Fibroblast of skin of left biceps (primary cell): ENCODE data around the gene KCND2.
A peak's percentile ranks its signal among the peaks of the same experiment; 100 is the strongest.
"Not testable (repeated sequence)": the region's sequence is repeated elsewhere in the genome, so short reads cannot be mapped to it uniquely, and the experiment has no call there.

Experiments used
- DNase-seq, 2 experiments: peaks; one replicate each; pipeline ENCODE4 v3.0.0-alpha.2; 2013; ENCODE audit warnings: low read depth in 2 of 2

Gene KCND2

DNA sequence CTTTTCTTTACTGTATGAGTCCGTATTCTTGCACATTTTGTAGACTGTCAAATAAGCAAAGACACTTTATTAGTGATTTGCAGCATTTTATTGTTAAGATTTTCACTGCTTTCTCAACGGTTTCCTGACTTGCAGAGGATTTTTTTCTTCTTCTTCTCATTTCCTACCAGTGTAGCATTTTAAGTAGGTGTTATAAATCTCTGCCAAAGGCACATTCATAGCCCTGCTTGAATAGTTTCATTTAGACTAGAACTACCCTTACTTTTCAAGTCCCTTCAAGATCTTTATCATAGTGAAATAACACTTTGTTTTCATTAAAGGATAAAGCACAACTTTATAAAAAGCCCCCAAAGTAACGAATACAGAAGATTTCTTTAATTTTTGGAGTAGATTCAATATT is 313.6 kb downstream of the KCND2 start:
- DNase-seq = no peak

DNA sequence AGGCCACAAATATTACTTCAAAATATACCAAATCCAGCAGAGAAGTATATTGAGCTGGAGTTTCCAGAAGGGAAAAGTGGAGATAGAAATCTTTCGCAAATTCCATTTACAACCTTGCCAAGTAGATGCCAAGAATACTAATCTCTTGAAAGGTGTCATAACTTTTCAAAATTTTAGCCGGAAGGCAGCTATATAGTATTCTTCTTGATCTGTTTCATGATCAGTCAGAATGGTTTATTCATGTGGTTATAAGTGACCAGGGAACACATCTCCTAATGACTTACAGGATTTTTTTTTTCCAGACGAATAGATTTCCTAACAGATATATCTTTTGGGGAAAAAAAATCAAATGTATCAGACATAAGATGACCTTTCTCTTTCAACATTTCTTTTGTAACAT is 314.3 kb downstream of the KCND2 start:
- DNase-seq = no peak

DNA sequence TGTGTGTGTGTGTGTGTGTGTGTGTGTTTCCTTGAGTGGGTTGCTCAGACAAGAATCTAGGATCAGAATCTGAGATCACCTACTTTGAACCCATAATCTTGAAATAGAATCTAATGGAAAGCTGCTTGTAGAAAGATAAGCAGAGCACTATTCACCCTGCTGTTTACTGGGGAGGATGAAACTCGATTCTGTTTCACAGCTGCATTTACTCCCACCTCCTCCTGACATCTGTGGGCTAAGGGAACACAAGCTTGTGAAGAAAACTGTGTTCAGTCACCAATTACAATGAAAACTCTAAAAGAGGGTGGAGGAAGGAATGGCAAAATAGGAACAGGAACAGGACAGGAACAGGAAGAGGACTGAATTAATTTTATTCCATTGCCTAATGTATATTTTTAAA is 315.4 kb downstream of the KCND2 start:
- no peak for DNase-seq

DNA sequence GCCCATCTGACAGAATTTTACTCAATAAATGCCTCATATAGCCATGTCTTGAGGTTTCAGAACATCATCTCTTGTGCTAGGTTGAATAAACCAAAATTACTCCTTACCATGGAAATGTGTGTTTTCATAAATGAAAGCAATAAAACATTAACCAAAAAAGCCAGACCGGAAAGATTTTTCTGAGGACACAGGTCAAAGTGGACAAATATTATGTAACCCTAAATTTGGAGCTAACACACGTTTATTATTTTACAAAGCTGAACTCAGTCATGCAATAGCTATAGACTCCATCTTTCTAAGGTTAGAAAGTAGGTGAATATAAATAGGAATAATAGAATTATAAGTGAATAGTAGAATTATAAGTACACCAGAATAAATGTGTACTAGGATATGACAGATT is 315.9 kb downstream of the KCND2 start:
- DNase-seq = no peak

DNA sequence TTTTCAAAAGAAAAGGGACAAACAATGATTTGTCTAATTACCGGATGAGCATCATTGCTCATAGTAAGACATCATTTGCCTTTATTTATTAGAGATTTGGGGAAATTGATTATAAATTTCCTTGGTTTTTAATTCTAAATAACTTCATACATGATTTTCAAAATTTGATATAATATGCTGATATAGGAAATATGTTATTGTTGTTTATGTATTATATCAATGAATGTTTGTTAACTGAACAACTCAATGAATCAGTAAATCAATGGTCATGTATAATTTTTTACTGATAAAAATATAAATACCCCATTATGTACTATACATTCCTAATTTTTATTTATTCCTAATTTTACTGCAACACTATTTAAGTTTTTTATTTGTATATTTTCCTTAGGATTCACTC is 327.6 kb downstream of the KCND2 start:
- DNase-seq = no peak

DNA sequence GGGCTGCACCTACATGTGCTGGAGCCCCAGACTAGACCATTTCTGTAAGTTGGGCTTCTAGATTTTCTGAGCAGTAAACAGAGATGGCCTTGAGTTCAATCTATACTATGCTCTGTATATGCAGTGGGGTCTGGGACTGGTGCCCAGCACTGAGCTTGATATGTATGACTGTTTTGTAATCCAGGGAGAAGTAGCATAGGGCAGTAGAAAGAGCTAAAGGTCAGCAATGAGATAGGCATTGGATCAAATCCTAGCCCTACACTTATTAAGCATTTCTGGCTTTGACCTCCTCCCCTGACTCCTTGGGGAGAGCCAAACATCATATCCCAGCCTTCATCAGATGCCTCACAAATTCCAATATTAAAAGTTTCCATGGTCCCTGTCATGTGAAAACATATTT is 330.4 kb downstream of the KCND2 start:
- no peak for DNase-seq

DNA sequence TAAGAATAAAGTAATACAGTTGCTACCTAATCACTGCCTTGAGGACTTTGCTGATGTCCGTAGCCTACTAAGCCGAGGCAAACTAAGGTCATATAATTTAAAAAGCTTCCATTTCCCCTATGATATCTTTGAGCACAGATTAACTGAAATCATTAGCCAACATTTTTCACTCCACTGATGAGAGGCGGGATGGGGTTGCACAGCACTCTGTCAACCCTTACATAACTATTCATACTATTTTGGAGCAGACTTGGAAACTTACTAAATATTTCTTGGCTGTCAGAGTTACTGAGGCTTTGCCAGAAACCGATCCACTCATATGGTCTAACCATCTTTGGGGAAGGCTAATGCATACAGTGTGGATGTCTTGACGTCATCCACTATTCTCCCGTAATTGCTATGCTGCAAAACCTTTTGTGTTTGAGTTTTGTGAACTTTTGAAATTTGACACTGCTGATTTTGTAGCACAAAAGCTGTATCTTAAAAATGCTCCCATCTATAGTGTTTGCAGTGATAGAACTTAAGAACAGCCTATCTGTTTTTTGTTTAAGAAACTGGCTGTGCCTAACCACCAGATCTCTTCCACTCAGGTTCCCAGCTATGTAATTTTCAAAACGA is 336.3 kb downstream of the KCND2 start:
- peak; percentile 29 to 33 for DNase-seq

DNA sequence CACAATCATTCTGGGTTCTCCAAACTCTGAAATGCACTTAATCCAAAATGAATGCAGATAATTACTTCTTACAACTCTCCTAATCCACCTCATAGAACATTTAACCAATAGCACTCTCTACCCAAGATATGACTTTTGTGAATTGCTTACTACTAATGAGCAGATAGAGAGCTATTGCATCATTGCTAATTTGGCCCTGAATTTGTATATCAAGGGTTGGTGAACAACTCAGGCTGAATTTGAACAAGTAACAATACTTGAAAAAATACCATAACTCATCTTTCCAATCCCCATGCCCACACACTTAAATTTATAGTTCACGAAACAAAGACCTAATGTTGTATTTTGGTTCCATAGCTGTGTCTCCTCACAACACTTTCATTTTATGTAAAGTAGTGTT is 339.0 kb downstream of the KCND2 start:
- DNase-seq = no peak

DNA sequence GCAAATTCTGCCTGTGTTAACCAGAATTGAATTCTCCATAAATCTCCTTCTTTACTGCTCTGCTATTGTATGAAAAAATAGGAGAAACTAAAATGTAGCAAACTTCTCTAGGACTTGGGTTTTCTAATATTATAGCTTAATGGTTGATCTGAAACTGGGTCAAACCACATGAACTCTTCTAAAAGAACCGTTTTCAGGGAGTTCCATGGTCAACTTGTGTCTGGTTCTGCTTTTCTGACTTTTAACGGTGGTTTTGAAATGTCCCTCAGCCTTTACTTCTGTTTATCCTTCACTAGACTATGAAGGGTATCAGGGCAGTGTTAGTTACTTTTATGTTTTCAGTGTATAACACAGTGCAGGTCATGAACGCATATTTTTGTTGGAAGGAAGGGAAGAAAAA is 342.7 kb downstream of the KCND2 start:
- no peak for DNase-seq

DNA sequence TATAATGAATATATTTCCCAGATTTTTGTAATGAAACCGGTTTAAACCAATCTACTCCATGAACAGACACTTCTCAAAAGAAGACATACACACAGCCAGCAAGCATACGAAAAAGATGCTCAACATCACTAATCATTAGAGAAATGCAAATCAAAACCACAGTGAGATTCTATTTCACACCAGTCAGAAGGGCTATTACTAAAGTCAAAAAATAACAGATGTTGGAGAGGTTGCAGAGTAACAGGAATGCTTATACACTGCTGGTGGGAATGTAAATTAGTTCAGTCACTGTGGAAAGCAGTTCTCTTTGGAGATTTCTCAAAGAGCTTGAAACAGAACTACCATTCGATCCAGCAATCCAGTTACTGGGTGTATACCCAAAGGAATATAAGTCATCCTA is 344.3 kb downstream of the KCND2 start:
- DNase-seq = no peak

DNA sequence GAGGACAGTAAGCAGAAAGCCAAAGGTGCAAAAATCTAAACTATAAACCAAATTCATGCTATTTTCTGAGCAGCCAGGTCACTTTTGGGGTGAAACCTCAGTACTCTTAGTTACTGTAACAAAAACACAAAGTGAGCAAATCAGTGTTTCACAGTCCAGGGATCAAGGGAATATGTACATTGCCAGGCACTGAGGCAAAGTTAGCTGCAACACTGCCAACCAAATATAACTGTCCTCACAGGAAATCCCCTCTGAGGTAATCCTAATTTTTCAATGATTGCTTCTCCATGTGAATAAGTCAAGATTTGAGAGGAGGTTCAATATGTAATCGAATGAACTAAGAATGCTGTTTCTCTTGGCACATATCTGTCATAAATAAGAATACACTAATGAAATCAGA is 355.3 kb downstream of the KCND2 start:
- no peak for DNase-seq

DNA sequence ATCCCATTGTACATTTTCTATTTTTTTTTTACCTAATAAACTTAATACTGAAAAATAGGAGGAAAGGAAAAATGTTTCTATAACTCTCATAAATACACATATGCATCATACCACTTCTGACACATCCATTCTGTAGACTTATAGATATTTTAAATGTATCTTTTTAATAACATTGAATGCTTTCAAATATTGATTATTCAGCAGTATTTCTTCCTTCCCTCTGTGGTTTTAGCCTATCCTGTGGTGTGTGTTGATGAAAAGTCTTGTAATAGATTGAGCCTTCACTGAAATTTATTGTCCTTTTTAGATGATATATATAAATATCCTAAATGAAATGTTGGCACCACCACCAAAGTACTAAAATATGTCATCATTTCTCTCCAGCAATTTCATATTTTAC is 366.9 kb downstream of the KCND2 start:
- DNase-seq = no peak

DNA sequence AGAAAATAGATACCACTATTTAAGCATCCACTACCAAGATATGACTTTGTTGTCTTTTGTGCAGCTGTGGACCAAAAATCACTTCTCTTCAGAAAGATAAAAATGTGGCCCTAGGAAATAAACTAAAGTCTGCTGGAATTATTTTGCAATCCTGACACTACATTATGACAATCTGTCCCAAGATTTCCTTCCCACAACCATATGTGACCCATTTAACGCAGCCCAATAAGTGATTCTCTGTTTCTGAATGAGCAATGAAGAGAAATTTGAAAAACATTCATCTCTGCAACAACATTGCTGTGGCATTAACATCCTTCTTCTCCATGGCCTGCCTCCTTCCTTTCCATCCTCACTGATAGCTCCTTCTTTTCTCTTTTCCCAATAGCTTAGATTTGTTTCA is 373.0 kb downstream of the KCND2 start:
- DNase-seq = no peak

DNA sequence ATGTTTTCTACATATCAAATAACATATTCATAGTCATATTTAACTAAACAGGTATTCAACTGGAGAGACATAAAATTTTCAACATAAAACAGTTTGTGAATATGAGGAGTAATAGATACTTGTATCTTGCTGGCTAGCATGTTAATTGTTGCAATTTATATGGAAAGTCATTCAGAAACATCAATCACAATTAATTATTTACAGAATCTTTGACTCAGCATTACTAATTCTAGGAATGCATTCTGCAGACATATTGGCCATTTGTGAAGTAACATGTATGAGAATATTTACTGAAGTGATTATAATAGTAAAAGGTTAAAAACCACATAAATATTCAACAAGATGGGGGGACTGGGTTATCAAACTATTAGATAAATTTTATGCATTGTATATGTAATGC is 381.3 kb downstream of the KCND2 start:
- DNase-seq = no peak

DNA sequence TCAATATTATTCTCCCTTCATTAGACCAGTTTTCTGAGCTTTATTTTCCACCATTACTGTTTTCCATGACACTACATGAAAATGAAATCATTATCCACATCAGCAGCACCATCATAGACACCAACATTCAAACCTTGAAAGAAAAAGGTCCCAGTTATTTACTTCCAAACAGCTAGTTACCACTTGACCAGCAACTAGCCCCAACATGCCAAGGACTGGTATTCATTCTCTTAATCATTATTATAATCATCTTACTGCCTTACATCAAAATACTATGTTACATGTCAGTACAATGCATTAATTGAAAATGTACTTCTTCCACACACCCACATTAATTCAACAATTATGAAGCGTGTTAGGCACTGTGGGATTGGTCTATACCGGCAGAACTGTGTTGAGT is 385.5 kb downstream of the KCND2 start:
- no peak for DNase-seq

DNA sequence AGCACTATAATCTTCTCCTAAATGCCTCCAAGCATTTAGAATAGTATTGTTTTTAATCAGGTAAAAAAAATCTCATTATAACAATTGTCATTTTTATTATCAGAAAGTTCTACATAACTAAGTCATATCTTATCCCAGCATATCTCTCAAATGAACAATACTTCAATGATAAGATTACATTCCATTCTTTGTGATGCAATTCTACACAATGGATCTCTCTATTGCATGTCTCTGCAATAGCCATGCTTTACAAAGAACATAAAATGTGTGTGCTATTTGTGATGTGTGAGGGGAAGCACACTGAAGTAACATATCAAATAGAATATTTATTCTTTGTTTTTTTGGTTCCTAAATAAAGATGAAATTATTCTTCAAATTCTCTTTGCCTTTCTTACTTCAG is 389.3 kb downstream of the KCND2 start:
- no peak for DNase-seq

DNA sequence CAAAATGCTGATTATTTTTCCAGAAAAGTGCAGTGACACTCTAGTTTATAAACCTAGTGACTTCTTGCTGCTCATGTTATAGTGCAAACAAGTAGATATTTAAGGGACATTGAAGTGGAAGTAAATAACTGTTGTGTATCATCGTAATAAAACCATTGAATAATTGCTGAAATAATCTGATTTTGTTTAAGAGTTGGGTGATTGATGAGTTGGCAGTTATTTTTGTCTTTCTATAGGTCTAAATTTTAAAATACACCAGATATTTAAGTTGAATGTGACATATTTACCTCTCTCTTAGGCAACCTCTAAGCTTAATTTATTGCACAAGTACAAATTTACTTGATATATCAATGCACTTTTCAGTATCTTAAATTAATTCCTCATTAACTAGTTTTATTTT is 392.1 kb downstream of the KCND2 start:
- no peak for DNase-seq

DNA sequence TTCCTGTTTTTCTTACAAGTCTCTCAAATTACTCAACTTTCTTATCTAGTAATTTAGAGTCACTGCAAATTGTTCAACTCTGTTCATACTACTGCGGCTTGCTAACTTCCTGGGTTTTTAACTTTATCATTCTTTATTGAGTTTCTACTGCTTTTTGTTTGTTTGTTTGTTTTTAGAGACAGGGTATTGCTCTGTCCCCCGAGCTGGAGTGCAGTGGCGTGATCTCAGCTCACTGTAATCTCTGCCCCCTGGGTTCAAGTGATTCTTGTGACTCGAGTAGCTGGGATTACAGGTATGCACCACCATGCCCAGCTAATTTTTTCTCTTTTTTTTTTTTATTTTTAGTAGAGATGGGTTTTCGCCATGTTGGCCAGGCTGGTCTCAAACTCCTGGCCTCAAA is 402.1 kb downstream of the KCND2 start:
- DNase-seq = no peak

DNA sequence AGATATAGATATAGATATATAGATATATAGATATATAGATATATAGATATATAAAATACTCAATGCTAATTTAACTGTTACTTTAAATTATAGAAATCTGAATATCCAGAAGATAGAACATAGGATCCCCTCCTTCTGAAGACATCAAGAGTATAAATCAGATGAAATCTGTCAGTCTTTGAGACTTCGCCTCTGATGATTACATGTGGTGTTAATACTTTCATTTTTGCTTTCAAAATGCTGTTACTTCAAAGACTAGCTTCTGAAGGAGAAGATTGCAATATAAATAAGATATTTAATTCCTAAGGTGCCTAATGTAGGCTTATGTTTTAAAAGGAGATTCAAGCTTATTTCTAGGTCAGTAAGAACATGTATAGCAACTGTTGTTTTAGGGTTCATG is 404.6 kb downstream of the KCND2 start:
- DNase-seq = no peak

DNA sequence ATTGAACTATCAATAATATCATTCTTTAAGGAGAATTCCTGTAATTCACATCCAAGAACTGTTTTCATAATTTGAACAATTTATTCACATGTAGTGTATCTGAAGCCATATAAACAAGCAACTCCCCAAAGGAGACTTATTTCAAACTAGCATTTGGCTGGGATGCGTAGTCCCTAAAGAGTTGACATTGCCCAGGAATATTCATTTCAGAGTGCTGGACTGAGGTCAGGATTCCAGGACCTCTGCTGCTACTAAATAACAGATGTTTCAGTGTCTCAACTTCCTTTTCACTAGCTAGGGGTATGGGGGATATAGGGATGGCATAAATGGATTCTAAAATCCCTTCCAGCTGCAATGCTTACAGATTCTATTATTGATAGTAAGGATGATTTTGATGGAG is 408.0 kb downstream of the KCND2 start:
- no peak for DNase-seq

DNA sequence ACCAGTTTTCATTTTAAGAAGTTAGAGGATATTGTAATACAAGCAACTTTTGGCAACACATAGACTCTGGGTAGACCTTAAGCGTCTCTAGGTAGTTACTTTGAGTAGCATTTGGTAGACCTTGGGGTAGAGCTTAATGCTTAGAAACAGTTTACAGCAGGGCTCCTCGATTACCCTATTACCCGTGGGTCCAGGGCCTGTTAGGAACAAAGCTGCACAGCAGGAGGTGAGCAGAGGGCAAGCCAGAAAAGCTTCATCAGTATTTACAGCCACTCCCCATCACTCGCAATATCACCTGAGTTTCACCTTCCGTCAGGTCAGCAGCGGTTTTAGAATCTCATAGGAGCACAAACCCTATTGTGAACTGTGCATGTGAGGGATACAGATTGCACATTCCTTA is 411.5 kb downstream of the KCND2 start:
- no peak for DNase-seq

DNA sequence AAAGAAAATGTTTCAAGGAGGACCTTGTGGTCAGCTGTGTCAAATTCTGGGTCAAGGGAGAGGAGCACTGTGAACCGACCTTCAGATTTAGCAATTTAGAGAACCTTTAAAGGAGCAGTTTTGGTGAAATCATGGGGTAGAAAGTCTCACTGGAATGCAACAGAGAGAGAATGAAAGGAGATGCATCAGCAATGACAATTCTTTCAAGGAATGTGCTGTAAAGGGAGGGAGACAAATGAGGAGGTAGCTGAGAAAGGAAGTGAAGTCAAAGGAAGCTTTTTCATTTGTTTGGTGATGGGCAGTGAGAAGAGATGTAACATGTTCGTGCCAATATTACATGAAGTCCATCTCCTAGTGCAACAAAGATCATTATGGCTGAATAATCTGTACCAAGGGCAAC is 418.9 kb downstream of the KCND2 start:
- DNase-seq = no peak

DNA sequence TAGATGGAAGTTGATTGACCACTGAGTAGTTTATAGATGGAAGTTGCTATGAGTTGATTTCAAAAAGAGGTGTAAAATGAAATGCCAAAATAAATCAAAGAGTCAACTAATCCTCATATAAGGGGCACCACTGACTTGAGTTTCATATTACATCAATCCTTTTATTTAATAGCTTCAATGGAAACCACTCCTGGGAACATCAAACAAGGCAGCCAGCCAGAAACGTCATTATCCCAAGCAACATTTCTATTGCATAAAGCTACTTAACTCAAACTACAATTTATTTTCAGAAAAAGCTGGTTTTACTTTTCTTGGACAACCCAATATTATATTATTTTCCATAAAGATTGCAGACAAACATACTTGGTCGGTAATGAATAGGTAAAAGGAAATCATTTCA is 422.9 kb downstream of the KCND2 start:
- no peak for DNase-seq

DNA sequence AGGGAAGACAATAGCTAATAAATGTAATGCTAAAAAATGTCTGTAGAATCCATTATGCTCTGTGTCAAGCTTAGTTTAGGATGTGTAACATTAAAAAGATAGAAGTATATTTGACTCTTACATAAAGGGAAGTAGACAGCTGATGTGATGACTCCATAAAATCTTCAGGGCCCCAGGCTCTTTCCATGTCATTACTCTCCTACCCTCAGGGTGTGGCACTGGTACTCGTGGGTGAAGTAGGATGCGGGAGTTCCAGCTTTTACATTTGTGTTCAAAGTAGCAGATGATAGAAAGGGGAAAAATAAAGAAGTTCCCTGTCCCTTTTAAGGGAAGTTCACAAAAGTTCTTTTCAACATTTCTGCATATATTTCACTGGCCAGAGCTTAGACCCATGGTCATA is 427.8 kb downstream of the KCND2 start:
- DNase-seq = no peak

DNA sequence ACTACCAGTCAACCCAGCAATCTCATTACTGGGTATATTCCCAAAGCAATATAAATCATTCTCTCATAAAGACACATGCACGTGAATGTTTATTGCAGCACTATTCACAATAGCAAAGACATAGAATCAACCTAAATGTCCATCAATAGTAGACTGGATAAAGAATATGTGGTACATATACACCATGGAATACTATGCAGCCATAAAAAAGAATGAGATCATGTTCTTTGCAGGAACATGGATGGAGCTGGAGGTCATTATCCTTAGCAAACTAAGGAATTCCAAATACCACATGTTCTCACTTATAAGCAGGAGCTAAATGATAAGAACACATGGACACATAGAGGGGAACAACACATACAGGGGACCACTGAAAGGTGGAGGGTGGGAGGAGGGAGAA is 429.4 kb downstream of the KCND2 start:
- DNase-seq = not testable (repeated sequence)
